ENCODE data around the gene C16orf90.

Gene C16orf90

GRCh38 chr16:3472878-3473595, 22.3 kb downstream of the C16orf90 start:
- no peak overlapping the region for H3K27ac ChIP-seq (ENCODE audit: low read depth, low read length)
- no peaks in the 10 kb centered on the region for H3K9me3 ChIP-seq (ENCODE audit: control insufficient read depth, insufficient read depth, low read depth, low read length)

DNA sequence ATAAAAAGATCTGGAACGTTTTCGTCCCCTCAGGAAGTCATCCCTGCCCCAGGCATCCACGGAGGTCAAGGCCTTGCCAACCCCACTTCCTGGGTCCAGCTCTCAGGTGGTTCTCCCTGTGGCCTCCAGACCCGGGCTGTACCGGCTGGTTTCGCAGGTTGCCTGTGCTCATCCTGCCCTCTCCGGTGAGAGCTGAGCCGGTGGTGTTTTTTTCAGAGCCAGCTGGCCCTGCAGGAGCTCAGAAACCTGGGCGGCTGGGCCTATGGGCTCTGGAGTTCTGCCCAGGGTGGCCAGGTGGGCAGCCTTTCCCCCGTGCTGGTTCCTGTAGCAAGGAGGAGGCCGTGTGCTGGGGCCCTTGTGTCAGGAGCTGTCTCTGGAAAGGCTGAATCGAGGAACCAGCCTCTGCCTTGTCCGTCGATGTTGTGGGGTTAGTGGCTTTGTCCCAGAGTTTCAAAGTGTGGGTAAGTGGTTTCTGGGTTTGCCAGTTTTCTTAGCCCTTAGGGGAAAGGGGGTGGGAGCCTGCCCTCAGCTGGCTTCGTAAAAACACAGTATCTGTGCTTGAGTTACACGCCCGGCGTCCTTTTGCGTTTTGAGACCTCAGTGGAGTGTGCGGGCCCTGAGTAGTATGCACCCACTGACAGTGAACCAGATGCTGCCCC, 23.6 kb downstream of the C16orf90 start:
- Histone ChIP-seq H3K36me3 (ENCODE audit: control insufficient read depth, insufficient read depth, low read length) (0 out of 2 replicates have a peak, but pooled peaks cover 5% of the 10 kb centered on the region), H3K9me3 (ENCODE audit: control insufficient read depth, insufficient read depth, low read depth, low read length) (no peaks in the 10 kb centered on the region), H3K4me1 (ENCODE audit: control insufficient read depth, insufficient read depth, low read length) (peaks cover 23% of the 10 kb centered on the region), H3K27ac (ENCODE audit: low read depth, low read length) (no peak overlapping the region), H3K9ac (ENCODE audit: low read length) (no peak overlapping the region), H3K4me3 (ENCODE audit: low read depth, low read length) (no peak overlapping the region), H3K27me3 (ENCODE audit: control insufficient read depth, insufficient read depth, low read length) (no peaks in the 10 kb centered on the region)

More at GRCh38 chr16:3472878-3473595, 22.3 kb downstream of the C16orf90 start:
- Histone ChIP-seq H3K36me3 (ENCODE audit: control insufficient read depth, insufficient read depth, low read length) (0 out of 2 replicates have a peak, but pooled peaks cover 5% of the 10 kb centered on the region), H3K27me3 (ENCODE audit: control insufficient read depth, insufficient read depth, low read length) (no peaks in the 10 kb centered on the region), H3K4me3 (ENCODE audit: low read depth, low read length) (no peak overlapping the region), H3K9ac (ENCODE audit: low read length) (no peak overlapping the region), H3K4me1 (ENCODE audit: control insufficient read depth, insufficient read depth, low read length) (peaks cover 12% of the 10 kb centered on the region)

GRCh38 chr16:3470723-3471122, 24.6 kb downstream of the C16orf90 start:
- Histone ChIP-seq H3K9ac (ENCODE audit: low read length) (no peak overlapping the region), H3K4me3 (ENCODE audit: low read depth, low read length) (no peak overlapping the region), H3K9me3 (ENCODE audit: control insufficient read depth, insufficient read depth, low read depth, low read length) (no peaks in the 10 kb centered on the region), H3K27ac (ENCODE audit: low read depth, low read length) (no peak overlapping the region), H3K27me3 (ENCODE audit: control insufficient read depth, insufficient read depth, low read length) (no peaks in the 10 kb centered on the region), H3K36me3 (ENCODE audit: control insufficient read depth, insufficient read depth, low read length) (peaks cover 11% of the 10 kb centered on the region), H3K4me1 (ENCODE audit: control insufficient read depth, insufficient read depth, low read length) (peaks cover 23% of the 10 kb centered on the region)

GRCh38 chr16:3469736-3470135, 25.6 kb downstream of the C16orf90 start:
- Histone ChIP-seq H3K27me3 (ENCODE audit: control insufficient read depth, insufficient read depth, low read length) (no peaks in the 10 kb centered on the region), H3K9ac (ENCODE audit: low read length) (no peak overlapping the region), H3K9me3 (ENCODE audit: control insufficient read depth, insufficient read depth, low read depth, low read length) (no peaks in the 10 kb centered on the region), H3K27ac (ENCODE audit: low read depth, low read length) (no peak overlapping the region), H3K4me1 (ENCODE audit: control insufficient read depth, insufficient read depth, low read length) (peaks cover 23% of the 10 kb centered on the region), H3K36me3 (ENCODE audit: control insufficient read depth, insufficient read depth, low read length) (peaks cover 15% of the 10 kb centered on the region), H3K4me3 (ENCODE audit: low read depth, low read length) (no peak overlapping the region)

DNA sequence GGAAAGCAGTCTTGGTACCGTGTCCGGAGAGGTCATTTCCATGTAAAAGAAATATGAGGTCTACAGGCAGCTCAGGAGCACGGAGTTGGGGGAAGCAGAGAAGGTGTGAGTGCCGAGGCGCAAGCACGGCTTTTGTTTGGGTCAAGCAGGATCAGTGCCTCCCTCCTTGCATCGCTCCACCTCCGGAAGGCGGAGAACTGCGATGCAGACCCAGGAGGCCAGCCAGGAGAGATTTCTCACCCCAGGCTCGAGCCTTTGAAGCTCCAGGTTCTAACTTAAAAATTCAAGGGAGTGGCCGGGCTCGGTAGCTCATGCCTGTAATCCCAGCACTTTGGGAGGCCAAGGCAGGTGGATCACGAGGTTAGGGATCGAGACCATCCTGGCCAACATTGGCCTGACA, 26.8 kb downstream of the C16orf90 start:
- H3K27me3 ChIP-seq (ENCODE audit: control insufficient read depth, insufficient read depth, low read length), result no peaks in the 10 kb centered on the region
- H3K4me1 ChIP-seq (ENCODE audit: control insufficient read depth, insufficient read depth, low read length), result peaks cover 29% of the 10 kb centered on the region
- peak overlapping the region; percentile 64 for H3K9ac ChIP-seq (ENCODE audit: low read length)
- peak overlapping the region; percentile 50 for H3K4me3 ChIP-seq (ENCODE audit: low read depth, low read length)
- H3K36me3 ChIP-seq (ENCODE audit: control insufficient read depth, insufficient read depth, low read length), result peaks cover 15% of the 10 kb centered on the region
- no peaks in the 10 kb centered on the region for H3K9me3 ChIP-seq (ENCODE audit: control insufficient read depth, insufficient read depth, low read depth, low read length)
- H3K27ac ChIP-seq (ENCODE audit: low read depth, low read length), result no peak overlapping the region

- Histone ChIP-seq H3K36me3 (ENCODE audit: control insufficient read depth, insufficient read depth, low read length) (peaks cover 15% of the 10 kb centered on the region), H3K4me1 (ENCODE audit: control insufficient read depth, insufficient read depth, low read length) (peaks cover 29% of the 10 kb centered on the region), H3K9ac (ENCODE audit: low read length) (peak overlapping the region; percentile 64), H3K27ac (ENCODE audit: low read depth, low read length) (no peak overlapping the region), H3K27me3 (ENCODE audit: control insufficient read depth, insufficient read depth, low read length) (no peaks in the 10 kb centered on the region), H3K4me3 (ENCODE audit: low read depth, low read length) (peak overlapping the region; percentile 50; the same call in 1 of the 2 replicates), H3K9me3 (ENCODE audit: control insufficient read depth, insufficient read depth, low read depth, low read length) (no peaks in the 10 kb centered on the region)
These were observed 27.4 kb downstream of the C16orf90 start for GRCh38 chr16:3467921-3468320.

- no peaks in the 10 kb centered on the region for H3K27me3 ChIP-seq (ENCODE audit: control insufficient read depth, insufficient read depth, low read length)
- peaks cover 29% of the 10 kb centered on the region for H3K4me1 ChIP-seq (ENCODE audit: control insufficient read depth, insufficient read depth, low read length)
- H3K36me3 ChIP-seq (ENCODE audit: control insufficient read depth, insufficient read depth, low read length), result peaks cover 15% of the 10 kb centered on the region
- H3K4me3 ChIP-seq (ENCODE audit: low read depth, low read length), result no peak overlapping the region
- H3K9me3 ChIP-seq (ENCODE audit: control insufficient read depth, insufficient read depth, low read depth, low read length), result no peaks in the 10 kb centered on the region
- no peak overlapping the region for H3K9ac ChIP-seq (ENCODE audit: low read length)
- H3K27ac ChIP-seq (ENCODE audit: low read depth, low read length), result no peak overlapping the region
These were observed 28.1 kb downstream of the C16orf90 start for GRCh38 chr16:3467182-3467581.

GRCh38 chr16:3465911-3466584, 29.2 kb downstream of the C16orf90 start:
- H3K9me3 ChIP-seq (ENCODE audit: control insufficient read depth, insufficient read depth, low read depth, low read length), result no peaks in the 10 kb centered on the region
- H3K36me3 ChIP-seq (ENCODE audit: control insufficient read depth, insufficient read depth, low read length), result peaks cover 10% of the 10 kb centered on the region
- H3K9ac ChIP-seq (ENCODE audit: low read length), result no peak overlapping the region
- H3K27me3 ChIP-seq (ENCODE audit: control insufficient read depth, insufficient read depth, low read length), result no peaks in the 10 kb centered on the region
- H3K4me3 ChIP-seq (ENCODE audit: low read depth, low read length), result no peak overlapping the region
- H3K27ac ChIP-seq (ENCODE audit: low read depth, low read length), result no peak overlapping the region
- H3K4me1 ChIP-seq (ENCODE audit: control insufficient read depth, insufficient read depth, low read length), result peaks cover 34% of the 10 kb centered on the region

GRCh38 chr16:3465301-3465700, 30.0 kb downstream of the C16orf90 start:
- Histone ChIP-seq H3K9me3 (ENCODE audit: control insufficient read depth, insufficient read depth, low read depth, low read length) (no peaks in the 10 kb centered on the region), H3K36me3 (ENCODE audit: control insufficient read depth, insufficient read depth, low read length) (peaks cover 10% of the 10 kb centered on the region), H3K4me1 (ENCODE audit: control insufficient read depth, insufficient read depth, low read length) (peaks cover 35% of the 10 kb centered on the region), H3K4me3 (ENCODE audit: low read depth, low read length) (no peak overlapping the region), H3K27ac (ENCODE audit: low read depth, low read length) (no peak overlapping the region), H3K9ac (ENCODE audit: low read length) (no peak overlapping the region), H3K27me3 (ENCODE audit: control insufficient read depth, insufficient read depth, low read length) (no peaks in the 10 kb centered on the region)

DNA sequence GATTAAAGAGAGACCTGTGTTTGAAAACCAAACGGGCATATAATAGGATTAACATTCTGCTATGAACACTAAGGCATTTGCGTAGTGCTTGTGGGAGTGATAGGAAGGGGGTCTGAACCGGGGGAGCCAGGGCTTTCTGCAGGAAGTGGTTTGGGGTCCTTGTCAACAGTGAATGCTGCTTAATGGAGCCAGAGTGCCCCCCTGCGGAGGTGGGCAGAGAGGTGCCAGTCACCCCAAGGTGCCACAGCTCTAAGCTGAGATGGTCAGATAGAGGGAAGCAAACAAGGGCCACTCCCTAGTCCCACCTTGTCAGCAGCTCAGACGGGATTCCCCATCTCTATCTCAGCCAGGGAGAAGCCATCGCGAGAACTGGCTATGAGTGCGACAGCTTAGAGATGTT, 34.1 kb downstream of the C16orf90 start:
- H3K4me1 ChIP-seq (ENCODE audit: control insufficient read depth, insufficient read depth, low read length), result peaks cover 33% of the 10 kb centered on the region
- H3K27me3 ChIP-seq (ENCODE audit: control insufficient read depth, insufficient read depth, low read length), result no peaks in the 10 kb centered on the region
- H3K9me3 ChIP-seq (ENCODE audit: control insufficient read depth, insufficient read depth, low read depth, low read length), result no peaks in the 10 kb centered on the region
- H3K4me3 ChIP-seq (ENCODE audit: low read depth, low read length), result no peak overlapping the region
- H3K9ac ChIP-seq (ENCODE audit: low read length), result no peak overlapping the region
- H3K27ac ChIP-seq (ENCODE audit: low read depth, low read length), result no peak overlapping the region
- H3K36me3 ChIP-seq (ENCODE audit: control insufficient read depth, insufficient read depth, low read length), result peaks cover 7% of the 10 kb centered on the region

GRCh38 chr16:3460585-3460984, 34.7 kb downstream of the C16orf90 start:
- Histone ChIP-seq H3K4me1 (ENCODE audit: control insufficient read depth, insufficient read depth, low read length) (peaks cover 33% of the 10 kb centered on the region), H3K9ac (ENCODE audit: low read length) (no peak overlapping the region), H3K27ac (ENCODE audit: low read depth, low read length) (no peak overlapping the region), H3K36me3 (ENCODE audit: control insufficient read depth, insufficient read depth, low read length) (0 out of 2 replicates have a peak, but pooled peaks cover 3% of the 10 kb centered on the region), H3K9me3 (ENCODE audit: control insufficient read depth, insufficient read depth, low read depth, low read length) (no peaks in the 10 kb centered on the region), H3K27me3 (ENCODE audit: control insufficient read depth, insufficient read depth, low read length) (no peaks in the 10 kb centered on the region), H3K4me3 (ENCODE audit: low read depth, low read length) (no peak overlapping the region)
